CD4-positive, alpha-beta T cell treated with Interleukin-4 for 4 hours (primary cell): ENCODE results near the gene RPH3AL.
A peak's percentile ranks its signal among the peaks of the same experiment; 100 is the strongest.

Experiments used
- DNase-seq: peaks from one replicate; pipeline ENCODE4 v3.0.0-alpha.2; 2020

Gene RPH3AL

GRCh38 chr17:194828-195602 lies 157.6 kb downstream of the RPH3AL start:
- DNase-seq = no peak

GRCh38 chr17:193841-194806 lies 158.5 kb downstream of the RPH3AL start:
- no peak for DNase-seq

GRCh38 chr17:193426-193810 lies 159.2 kb downstream of the RPH3AL start:
- DNase-seq = no peak

- DNase-seq = no peak
Observed at GRCh38 chr17:192666-193425, 159.8 kb downstream of the RPH3AL start.

GRCh38 chr17:189444-189843 lies 163.2 kb downstream of the RPH3AL start:
- DNase-seq = no peak

- no peak for DNase-seq
Observed at GRCh38 chr17:187130-187529, 165.5 kb downstream of the RPH3AL start.

- DNase-seq = peak; percentile 16
Observed at GRCh38 chr17:185445-186138, 167.0 kb downstream of the RPH3AL start.

- DNase-seq = no peak
Observed at GRCh38 chr17:183021-183420, 169.6 kb downstream of the RPH3AL start.

GRCh38 chr17:182050-182751 lies 170.4 kb downstream of the RPH3AL start:
- no peak for DNase-seq

- DNase-seq = no peak
Observed at GRCh38 chr17:181245-182049, 171.2 kb downstream of the RPH3AL start, which contains the start of gene DOC2B. Gene DOC2B, minus strand, starts transcription at chr17:181650. Its CDS starts 171 bp downstream, at chr17:181479.

- DNase-seq = no peak
Observed at GRCh38 chr17:180381-181244, 172.0 kb downstream of the RPH3AL start.

- DNase-seq = no peak
Observed at GRCh38 chr17:179781-180380, 172.7 kb downstream of the RPH3AL start.

- no peak for DNase-seq
Observed at GRCh38 chr17:179066-179432, 173.6 kb downstream of the RPH3AL start.

GRCh38 chr17:178292-179065 lies 174.1 kb downstream of the RPH3AL start:
- DNase-seq = no peak

- no peak for DNase-seq
Observed at GRCh38 chr17:177762-178161, 174.8 kb downstream of the RPH3AL start.

GRCh38 chr17:177155-177554 lies 175.5 kb downstream of the RPH3AL start:
- DNase-seq = no peak

GRCh38 chr17:173166-173911 lies 179.3 kb downstream of the RPH3AL start:
- no peak for DNase-seq

- no peak for DNase-seq
Observed at GRCh38 chr17:172401-172800, 180.2 kb downstream of the RPH3AL start.
